CD4-positive, alpha-beta T cell (primary cell): Measurements from ENCODE around the gene USP32. TPM values are rescaled to one million over a fixed set of nuclear protein-coding genes. Genes with fewer than 3 reads are reported as not detected.
"Not testable (repeated sequence)": the region's sequence is repeated elsewhere in the genome, so short reads cannot be mapped to it uniquely, and the experiment has no call there.

Experiments
- ATAC-seq: fragments of 200-7000 bp; cut with Tn5 transposase; one replicate; pipeline ENCODE4 v1.10.0; 2022; ENCODE audit warnings: mild to moderate bottlenecking; ENCODE audit not compliant: poor library complexity
- CTCF ChIA-PET: fragments of 350-600 bp; sonication (Branson Sonifier 250); formaldehyde crosslinking; loops from one replicate; lab custom pipeline; 2021; ENCODE audit warnings: antibody characterized with exemption, inconsistent platforms; lab: Charles Lee
- POLR2A ChIA-PET: fragments of 350-600 bp; sonication (Branson Sonifier 250); formaldehyde crosslinking; loops from one replicate; lab custom pipeline; 2021; ENCODE audit warnings: antibody characterized with exemption, inconsistent platforms; lab: Charles Lee
- DNase-seq, 14 experiments: peaks; one replicate each; pipeline ENCODE4 v3.0.0-alpha.2; 2013 to 2020; ENCODE audit warnings: mixed read lengths in 2 of 14
- H3K27ac ChIP-seq, 2 donors: one replicate each; pipeline versions ENCODE4 v1.5.1 to v1.7.0; 2013; ENCODE audit warnings: low read length in 2 of 2, low read depth in 1 of 2, mild to moderate bottlenecking in 1 of 2
- H3K27me3 ChIP-seq, 2 experiments: 1 replicate in 1 of 2; 2 replicates in 1 of 2; pipeline versions ENCODE4 v1.6.1 to v1.7.0; 2013; ENCODE audit warnings: low read length in 2 of 2, control low read depth in 1 of 2, mild to moderate bottlenecking in 1 of 2, moderate library complexity in 1 of 2; ENCODE audit not compliant: insufficient read depth in 2 of 2, control insufficient read depth in 1 of 2
- H3K36me3 ChIP-seq: one replicate; pipeline ENCODE4 v1.6.1; 2013; ENCODE audit warnings: low read length, control low read depth; ENCODE audit not compliant: insufficient read depth
- H3K4me1 ChIP-seq: one replicate; pipeline ENCODE4 v1.6.1; 2013; ENCODE audit warnings: low read length, control low read depth; ENCODE audit not compliant: insufficient read depth
- H3K4me3 ChIP-seq: one replicate; pipeline ENCODE4 v1.5.1; 2013; ENCODE audit warnings: mild to moderate bottlenecking, low read length, moderate library complexity
- H3K9me3 ChIP-seq, 2 experiments: 1 replicate in 1 of 2; 2 replicates in 1 of 2; pipeline versions ENCODE4 v1.6.1 to v1.7.0; 2013; ENCODE audit warnings: low read length in 2 of 2, mild to moderate bottlenecking in 2 of 2, control low read depth in 1 of 2, moderate library complexity in 1 of 2; ENCODE audit not compliant: control insufficient read depth in 1 of 2, insufficient read depth in 1 of 2
- H3K27ac Mint-ChIP-seq: one replicate; pipeline ENCODE4 v1.8.0; 2020; ENCODE audit warnings: mixed read lengths
- H3K27me3 Mint-ChIP-seq: one replicate; pipeline ENCODE4 v1.8.0; 2021; ENCODE audit warnings: mixed read lengths
- H3K36me3 Mint-ChIP-seq: one replicate; pipeline ENCODE4 v1.8.0; 2021; ENCODE audit warnings: low read depth, mixed read lengths
- H3K4me1 Mint-ChIP-seq: one replicate; pipeline ENCODE4 v1.8.0; 2021; ENCODE audit warnings: low read depth, mixed read lengths
- H3K4me3 Mint-ChIP-seq: one replicate; pipeline ENCODE4 v1.8.0; 2020; ENCODE audit warnings: mild to moderate bottlenecking, mixed read lengths
- H3K9me3 Mint-ChIP-seq: one replicate; pipeline ENCODE4 v1.8.0; 2020; ENCODE audit warnings: mixed read lengths
- intact Hi-C, 2 experiments: fragments of 100-400 bp; cut with DNase I in 1 of 2; cut with micrococcal nuclease in 1 of 2; formaldehyde crosslinking; loops; one replicate each; pipeline versions ENCODE4 v1.15.1 to v1.9.0; 2023 to 2025; cut with DNase I, micrococcal nuclease
- total RNA-seq, 174 experiments: library from RNA in 2 of 174; stranded (reverse) in 2 of 174; gene quantifications; one replicate each; pipeline ENCODE4 v1.2.3 and lab custom pipeline; 2021 to 2026
- TF ChIP-seq, protein P1 (sequence below): fragments of 200-600 bp; IDR thresholded peaks from one replicate; pipeline ENCODE4 v1.8.0; 2022; ENCODE audit warnings: antibody characterized with exemption, mild to moderate bottlenecking

USP32 gene
- total RNA-seq, 2 experiments from 2014 or later = 23.9 to 24.7 TPM

DNA sequence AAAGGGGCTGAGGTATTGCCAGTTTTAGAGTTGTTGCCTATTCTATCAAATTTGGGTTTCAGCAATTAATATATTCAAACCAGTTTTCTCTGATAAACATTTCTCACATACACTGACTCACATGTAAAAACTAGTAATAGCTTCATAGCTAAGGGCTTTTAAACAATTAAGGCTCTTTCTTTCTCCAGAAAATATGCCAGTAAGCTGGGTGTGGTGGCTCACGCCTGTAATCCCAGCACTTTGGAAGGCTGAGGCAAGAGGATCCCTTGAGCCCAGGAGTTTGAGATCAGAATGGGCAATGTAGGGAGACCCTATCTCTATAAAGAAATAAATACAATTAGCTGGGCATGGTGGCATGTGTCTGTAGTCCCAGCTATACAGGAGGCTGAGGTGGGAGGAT, 193.3 kb downstream of the USP32 start:
- H3K27ac ChIP-seq, H3K4me1 Mint-ChIP-seq, H3K4me3 Mint-ChIP-seq, H3K4me1 ChIP-seq, DNase-seq, H3K4me3 ChIP-seq, H3K27me3 ChIP-seq, H3K27me3 Mint-ChIP-seq, ATAC-seq, H3K27ac Mint-ChIP-seq, intact Hi-C loops, H3K9me3 ChIP-seq, CTCF ChIA-PET, H3K9me3 Mint-ChIP-seq: not testable (repeated sequence)
- POLR2A ChIA-PET = interaction anchor here (0.6 to 0.7 kb wide), 2 partner anchors 25 to 969 kb away, joined by 3 read pairs; no protein-coding TSS in a partner anchor
- peaks cover 48% of the 10 kb centered on the region for H3K36me3 Mint-ChIP-seq
- peaks cover 15% of the 10 kb centered on the region for H3K36me3 ChIP-seq

DNA sequence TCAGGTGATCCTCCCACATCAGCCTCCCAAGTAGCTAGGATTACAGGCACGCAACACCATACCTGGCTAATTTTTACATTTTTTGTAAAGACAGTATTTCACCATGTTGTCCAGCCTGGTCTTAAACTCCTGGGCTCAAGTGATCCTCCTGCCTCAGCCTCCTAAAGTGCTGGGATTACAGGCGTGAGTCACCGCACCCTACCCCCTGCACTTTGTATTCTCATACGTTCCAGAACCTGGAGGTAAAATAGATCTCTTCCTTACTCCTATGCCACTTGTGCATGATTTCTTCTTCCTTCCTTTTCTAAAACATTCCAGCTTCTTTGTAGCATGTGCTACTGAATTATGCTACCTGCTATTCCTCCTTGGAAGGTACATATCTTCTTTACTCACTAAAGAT, 197.8 kb downstream of the USP32 start:
- H3K9me3 Mint-ChIP-seq, H3K4me1 Mint-ChIP-seq, ATAC-seq, H3K9me3 ChIP-seq, H3K27ac Mint-ChIP-seq, intact Hi-C loops, DNase-seq, H3K4me3 Mint-ChIP-seq, H3K4me1 ChIP-seq, H3K27me3 ChIP-seq, H3K27me3 Mint-ChIP-seq, H3K27ac ChIP-seq, H3K4me3 ChIP-seq, POLR2A ChIA-PET: not testable (repeated sequence)
- H3K36me3 ChIP-seq = peaks cover 33% of the 10 kb centered on the region
- peaks cover 87% of the 10 kb centered on the region for H3K36me3 Mint-ChIP-seq
- CTCF ChIA-PET = interaction anchor here (0.6 kb wide), 1 partner anchor 83 kb away, joined by 3 read pairs; no protein-coding TSS in a partner anchor

DNA sequence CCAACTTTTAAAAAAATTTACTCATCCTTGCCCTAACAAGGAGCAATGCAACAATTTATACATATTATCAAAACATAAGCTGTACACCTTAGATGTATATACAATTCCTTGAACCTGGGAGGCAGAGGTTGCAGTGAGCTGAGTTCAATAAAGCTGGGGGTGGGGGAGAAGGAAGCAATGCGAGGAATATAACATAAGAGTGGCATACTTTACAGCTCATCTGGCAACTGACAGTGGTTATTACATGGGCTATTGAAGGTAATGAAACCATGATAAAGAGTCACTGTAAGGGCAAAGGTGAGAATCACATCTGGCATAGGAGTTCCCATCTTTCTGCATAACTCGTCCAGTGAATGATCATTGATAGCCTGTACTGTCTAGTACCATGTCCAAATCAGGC, 198.5 kb downstream of the USP32 start:
- TF ChIP-seq, protein P1, sequence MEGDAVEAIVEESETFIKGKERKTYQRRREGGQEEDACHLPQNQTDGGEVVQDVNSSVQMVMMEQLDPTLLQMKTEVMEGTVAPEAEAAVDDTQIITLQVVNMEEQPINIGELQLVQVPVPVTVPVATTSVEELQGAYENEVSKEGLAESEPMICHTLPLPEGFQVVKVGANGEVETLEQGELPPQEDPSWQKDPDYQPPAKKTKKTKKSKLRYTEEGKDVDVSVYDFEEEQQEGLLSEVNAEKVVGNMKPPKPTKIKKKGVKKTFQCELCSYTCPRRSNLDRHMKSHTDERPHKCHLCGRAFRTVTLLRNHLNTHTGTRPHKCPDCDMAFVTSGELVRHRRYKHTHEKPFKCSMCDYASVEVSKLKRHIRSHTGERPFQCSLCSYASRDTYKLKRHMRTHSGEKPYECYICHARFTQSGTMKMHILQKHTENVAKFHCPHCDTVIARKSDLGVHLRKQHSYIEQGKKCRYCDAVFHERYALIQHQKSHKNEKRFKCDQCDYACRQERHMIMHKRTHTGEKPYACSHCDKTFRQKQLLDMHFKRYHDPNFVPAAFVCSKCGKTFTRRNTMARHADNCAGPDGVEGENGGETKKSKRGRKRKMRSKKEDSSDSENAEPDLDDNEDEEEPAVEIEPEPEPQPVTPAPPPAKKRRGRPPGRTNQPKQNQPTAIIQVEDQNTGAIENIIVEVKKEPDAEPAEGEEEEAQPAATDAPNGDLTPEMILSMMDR = no peak
- ChIA-PET POLR2A (no interaction called here), CTCF (interaction anchor here (0.6 kb wide), 1 partner anchor 84 kb away, joined by 3 read pairs; no protein-coding TSS in a partner anchor)
- no peak overlapping the region for H3K27ac ChIP-seq
- no peak for ATAC-seq
- Mint-ChIP-seq H3K27me3 (no peaks in the 10 kb centered on the region), H3K9me3 (no peaks in the 10 kb centered on the region), H3K27ac (no peak overlapping the region), H3K4me3 (no peak overlapping the region), H3K36me3 (peaks cover 87% of the 10 kb centered on the region), H3K4me1 (no peaks in the 10 kb centered on the region)
- H3K36me3 ChIP-seq = peaks cover 39% of the 10 kb centered on the region
- no peak overlapping the region for H3K4me3 ChIP-seq
- no peaks in the 10 kb centered on the region for H3K4me1 ChIP-seq
- no peak for DNase-seq
- no peaks in the 10 kb centered on the region for H3K27me3 ChIP-seq
- H3K9me3 ChIP-seq = no peaks in the 10 kb centered on the region
- intact Hi-C loops = no loop called here

DNA sequence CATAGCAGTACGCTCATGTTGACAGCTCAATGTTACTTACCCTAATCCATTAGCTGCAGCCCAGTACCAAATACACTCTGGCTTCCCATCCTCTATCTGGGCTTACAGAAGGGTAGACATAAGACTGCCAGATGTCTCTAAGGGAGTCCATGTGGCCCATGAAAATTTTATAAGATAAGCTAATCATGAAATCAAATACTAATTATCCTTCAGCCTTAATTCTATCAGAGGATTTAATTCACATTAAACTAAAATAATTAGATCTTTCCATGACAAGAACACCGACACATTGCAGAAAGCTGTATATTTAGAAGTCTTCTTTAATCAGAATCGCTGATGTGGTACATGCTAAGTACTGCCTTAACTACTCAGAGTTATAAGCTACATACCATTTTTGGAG, 198.9 kb downstream of the USP32 start:
- H3K27ac ChIP-seq, H3K4me1 ChIP-seq, intact Hi-C loops, H3K4me3 Mint-ChIP-seq, H3K27ac Mint-ChIP-seq, H3K27me3 ChIP-seq, DNase-seq, POLR2A ChIA-PET, H3K27me3 Mint-ChIP-seq, H3K9me3 Mint-ChIP-seq, H3K4me1 Mint-ChIP-seq, CTCF ChIA-PET, H3K9me3 ChIP-seq, H3K4me3 ChIP-seq, ATAC-seq: not testable (repeated sequence)
- peaks cover 37% of the 10 kb centered on the region for H3K36me3 ChIP-seq
- H3K36me3 Mint-ChIP-seq = peaks cover 84% of the 10 kb centered on the region

DNA sequence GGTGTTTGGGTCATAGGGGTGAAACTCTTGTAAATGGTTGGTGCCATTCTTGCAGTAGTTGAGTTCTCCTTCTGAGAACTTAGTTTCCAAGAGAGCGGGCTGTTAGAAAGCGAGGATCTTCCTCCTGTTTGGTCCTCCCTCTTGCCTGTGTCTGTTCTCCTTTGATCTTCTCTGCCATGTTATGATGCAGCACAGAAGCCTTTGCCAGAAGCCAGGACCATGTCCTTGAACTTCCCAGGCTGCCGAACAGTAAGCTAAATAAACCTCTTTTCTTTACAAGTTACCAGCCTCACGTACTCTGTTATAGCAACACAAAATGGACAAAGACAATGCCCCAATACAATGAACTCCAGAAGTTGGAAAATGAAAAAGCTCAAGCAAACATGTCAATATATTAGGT, 201.9 kb downstream of the USP32 start:
- H3K4me3 Mint-ChIP-seq, H3K27me3 Mint-ChIP-seq, H3K27ac ChIP-seq, H3K27me3 ChIP-seq, H3K4me1 Mint-ChIP-seq, CTCF ChIA-PET, DNase-seq, ATAC-seq, H3K9me3 ChIP-seq, POLR2A ChIA-PET, intact Hi-C loops, H3K4me1 ChIP-seq, H3K4me3 ChIP-seq, H3K27ac Mint-ChIP-seq, H3K9me3 Mint-ChIP-seq: not testable (repeated sequence)
- H3K36me3 ChIP-seq = peaks cover 34% of the 10 kb centered on the region
- peaks cover 84% of the 10 kb centered on the region for H3K36me3 Mint-ChIP-seq
